Measurements from ENCODE around the gene FAM168A. TPM values are rescaled to one million over a fixed set of nuclear protein-coding genes. Genes with fewer than 3 reads are reported as not detected.

The FAM168A gene
- total RNA-seq, 1 donor from 2014 or later = 31.0 TPM

DNA sequence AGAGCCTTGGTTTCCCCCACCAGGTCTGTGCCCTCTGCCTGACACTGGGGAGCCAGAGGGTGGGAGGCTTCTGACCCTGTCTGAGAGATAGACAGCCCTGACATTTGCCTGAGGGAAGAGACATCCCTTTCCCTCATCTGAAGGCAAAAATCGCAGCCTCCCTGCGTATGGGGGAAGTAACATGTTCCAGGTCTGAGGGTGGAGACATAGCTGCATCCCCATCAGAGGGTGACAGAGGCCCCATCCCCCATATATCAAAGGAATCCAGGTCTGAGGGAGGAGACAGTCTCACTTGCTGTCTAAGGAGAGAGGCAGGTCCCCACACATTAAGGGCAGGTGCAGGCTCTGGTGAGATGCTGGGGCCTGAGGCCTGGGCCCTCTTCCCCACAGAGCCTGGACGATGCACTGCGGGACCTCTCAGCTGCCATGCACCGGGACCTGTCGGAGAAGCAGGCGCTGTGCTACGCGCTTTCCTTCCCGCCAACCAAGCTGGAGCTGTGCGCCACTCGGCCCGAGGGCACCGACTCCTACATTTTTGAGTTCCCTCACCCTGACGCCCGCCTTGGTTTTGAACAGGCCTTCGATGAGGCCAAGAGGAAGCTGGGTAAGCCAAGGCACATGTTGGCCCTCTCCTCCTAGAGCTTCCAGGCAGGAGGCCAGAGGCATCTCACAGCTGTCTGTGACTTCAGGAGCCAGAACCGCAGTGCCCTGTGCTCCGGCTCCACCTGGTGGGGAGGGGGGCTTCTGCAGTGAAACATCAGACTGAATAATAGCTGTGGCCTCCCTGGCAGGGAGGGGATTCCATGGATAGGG, 237.8 kb downstream of the FAM168A start:
- peaks cover 99% of the 10 kb centered on the region for H3K36me3 ChIP-seq
- H3K4me3 ChIP-seq = no peak overlapping the region
- no peaks in the 10 kb centered on the region for H3K9me3 ChIP-seq
- TF ChIP-seq, protein P1, sequence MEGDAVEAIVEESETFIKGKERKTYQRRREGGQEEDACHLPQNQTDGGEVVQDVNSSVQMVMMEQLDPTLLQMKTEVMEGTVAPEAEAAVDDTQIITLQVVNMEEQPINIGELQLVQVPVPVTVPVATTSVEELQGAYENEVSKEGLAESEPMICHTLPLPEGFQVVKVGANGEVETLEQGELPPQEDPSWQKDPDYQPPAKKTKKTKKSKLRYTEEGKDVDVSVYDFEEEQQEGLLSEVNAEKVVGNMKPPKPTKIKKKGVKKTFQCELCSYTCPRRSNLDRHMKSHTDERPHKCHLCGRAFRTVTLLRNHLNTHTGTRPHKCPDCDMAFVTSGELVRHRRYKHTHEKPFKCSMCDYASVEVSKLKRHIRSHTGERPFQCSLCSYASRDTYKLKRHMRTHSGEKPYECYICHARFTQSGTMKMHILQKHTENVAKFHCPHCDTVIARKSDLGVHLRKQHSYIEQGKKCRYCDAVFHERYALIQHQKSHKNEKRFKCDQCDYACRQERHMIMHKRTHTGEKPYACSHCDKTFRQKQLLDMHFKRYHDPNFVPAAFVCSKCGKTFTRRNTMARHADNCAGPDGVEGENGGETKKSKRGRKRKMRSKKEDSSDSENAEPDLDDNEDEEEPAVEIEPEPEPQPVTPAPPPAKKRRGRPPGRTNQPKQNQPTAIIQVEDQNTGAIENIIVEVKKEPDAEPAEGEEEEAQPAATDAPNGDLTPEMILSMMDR (IDR thresholded peaks at IDR 0.05) = no peak
- no peak for DNase-seq
- intact Hi-C loops (cut with DNase I) = no loop called here
- H3K27me3 ChIP-seq (ENCODE audit: low read depth) = no peaks in the 10 kb centered on the region
- no peaks in the 10 kb centered on the region for H3K4me1 ChIP-seq
- ATAC-seq = no peak
- H3K27ac ChIP-seq = no peak overlapping the region

DNA sequence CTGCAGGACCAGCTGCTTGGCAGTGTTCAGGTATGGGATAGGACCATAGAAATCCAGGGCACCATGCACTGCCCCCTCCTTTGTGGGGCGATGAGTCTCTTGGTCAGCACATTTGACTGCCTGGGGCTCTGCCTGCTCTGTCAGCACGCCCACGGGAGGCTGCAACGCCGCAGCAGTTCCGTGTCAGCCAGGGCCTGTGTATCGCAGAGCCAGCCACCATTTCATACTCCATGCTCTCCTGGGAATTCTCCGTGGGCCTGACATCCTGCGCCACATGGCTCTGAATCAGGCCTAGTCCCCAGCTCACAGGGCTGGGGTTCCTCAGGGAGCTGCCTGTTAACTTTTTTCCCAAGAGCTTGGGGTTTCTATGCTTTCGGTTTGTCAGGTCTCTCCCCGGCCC, 238.6 kb downstream of the FAM168A start:
- Histone ChIP-seq H3K27me3 (ENCODE audit: low read depth) (no peaks in the 10 kb centered on the region), H3K36me3 (peaks cover 94% of the 10 kb centered on the region), H3K4me3 (no peak overlapping the region), H3K9me3 (no peaks in the 10 kb centered on the region), H3K4me1 (no peaks in the 10 kb centered on the region), H3K27ac (no peak overlapping the region)
- TF ChIP-seq, protein P1 (IDR thresholded peaks at IDR 0.05) = no peak
- ATAC-seq = no peak
- no peak for DNase-seq
- intact Hi-C loops (cut with DNase I) = no loop called here

DNA sequence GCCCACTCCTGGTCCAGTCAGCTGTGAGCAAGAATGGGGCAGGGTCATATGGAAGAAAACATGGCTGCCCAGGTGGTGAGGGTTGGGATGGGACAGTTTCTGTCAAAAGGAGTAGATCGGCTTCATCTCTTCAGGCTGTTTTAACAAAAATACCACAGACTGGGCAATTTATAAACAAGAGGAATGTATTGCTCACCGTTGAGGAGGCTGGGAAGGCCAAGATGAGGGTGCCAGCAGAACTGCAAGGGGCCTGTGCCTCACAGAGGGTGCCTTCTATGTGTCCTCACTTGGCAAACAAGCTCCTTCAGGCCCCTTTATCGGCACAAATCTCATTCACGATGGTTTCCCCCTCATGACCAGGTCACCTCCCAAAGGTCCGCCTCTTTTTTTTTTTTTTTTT, 239.8 kb downstream of the FAM168A start:
- intact Hi-C loops (cut with DNase I) = no loop called here
- Histone ChIP-seq H3K27me3 (ENCODE audit: low read depth) (no peaks in the 10 kb centered on the region), H3K4me1 (no peaks in the 10 kb centered on the region), H3K27ac (no peak overlapping the region), H3K4me3 (no peak overlapping the region), H3K36me3 (peaks cover 93% of the 10 kb centered on the region), H3K9me3 (no peaks in the 10 kb centered on the region)
- ATAC-seq (no peak), DNase-seq (no peak)
- TF ChIP-seq, protein P1 (IDR thresholded peaks at IDR 0.05) = no peak

DNA sequence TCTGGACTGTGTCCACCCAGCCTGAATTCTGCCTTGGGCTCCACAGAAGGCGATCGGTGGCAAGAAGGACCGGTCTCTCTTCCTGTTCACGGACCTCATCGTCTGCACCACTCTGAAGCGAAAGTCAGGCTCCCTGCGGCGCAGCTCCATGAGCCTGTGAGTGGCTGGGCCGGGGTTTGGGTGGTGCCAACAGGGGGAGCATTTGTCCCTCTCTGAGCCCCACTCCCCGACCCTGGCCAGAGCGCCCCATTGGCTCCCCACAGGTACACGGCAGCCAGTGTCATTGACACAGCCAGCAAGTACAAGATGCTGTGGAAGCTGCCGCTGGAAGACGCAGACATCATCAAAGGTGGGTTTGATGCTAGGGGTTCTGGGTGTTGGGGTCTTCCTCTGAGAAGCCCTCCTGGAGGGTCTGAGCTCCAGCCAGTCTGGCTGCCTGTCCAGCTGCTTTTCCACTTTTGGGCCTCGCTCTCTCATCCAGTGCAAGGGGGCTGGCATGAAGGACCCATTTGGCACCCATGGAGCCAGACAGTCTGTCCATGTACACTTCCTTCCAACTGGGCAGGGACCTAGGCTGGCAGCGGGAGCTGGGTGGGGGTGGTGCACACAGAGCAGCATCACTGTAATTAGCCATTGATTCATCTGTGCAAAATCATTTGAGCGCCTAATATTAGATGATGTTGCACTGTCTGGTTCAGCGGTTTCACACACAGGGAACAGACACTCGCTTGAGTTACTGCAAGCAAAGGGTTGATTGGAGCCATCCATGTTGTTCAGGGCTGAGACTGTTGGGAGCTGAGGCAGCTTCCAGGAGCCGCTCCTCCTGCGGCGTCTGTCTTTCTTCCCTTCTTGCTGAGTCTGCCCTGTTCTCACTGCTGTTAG, 240.7 kb downstream of the FAM168A start:
- no peak for DNase-seq
- intact Hi-C loops (cut with DNase I) = no loop called here
- Histone ChIP-seq H3K4me3 (no peak overlapping the region), H3K27me3 (ENCODE audit: low read depth) (no peaks in the 10 kb centered on the region), H3K4me1 (no peaks in the 10 kb centered on the region), H3K9me3 (no peaks in the 10 kb centered on the region), H3K27ac (no peak overlapping the region), H3K36me3 (peaks cover 92% of the 10 kb centered on the region)
- ATAC-seq = no peak
- TF ChIP-seq, protein P1 (IDR thresholded peaks at IDR 0.05) = no peak

DNA sequence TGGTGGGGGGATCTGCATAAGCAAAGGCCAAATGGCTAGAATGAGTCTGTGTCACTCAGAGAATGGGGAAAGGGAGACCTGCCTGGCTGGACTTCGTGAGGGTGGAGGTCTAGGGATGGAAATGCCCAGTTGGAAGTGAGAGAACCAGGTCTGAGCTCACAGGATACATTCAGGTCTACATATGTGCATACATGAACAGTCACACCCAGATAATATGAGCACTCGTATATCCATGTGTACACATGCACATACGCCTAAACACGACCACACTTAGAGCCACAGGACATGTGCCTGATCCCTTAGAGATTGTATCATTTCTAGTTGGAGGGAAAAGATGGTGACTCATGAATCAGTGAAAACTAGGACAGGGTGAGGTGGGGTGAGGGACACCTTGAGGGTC, 242.8 kb downstream of the FAM168A start:
- H3K4me3 ChIP-seq = no peak overlapping the region
- peaks cover 71% of the 10 kb centered on the region for H3K36me3 ChIP-seq
- no peak overlapping the region for H3K27ac ChIP-seq
- H3K9me3 ChIP-seq = no peaks in the 10 kb centered on the region
- no peaks in the 10 kb centered on the region for H3K27me3 ChIP-seq (ENCODE audit: low read depth)
- intact Hi-C loops (cut with DNase I) = no loop called here
- DNase-seq = no peak
- H3K4me1 ChIP-seq = peaks cover 13% of the 10 kb centered on the region
- TF ChIP-seq, protein P1 (IDR thresholded peaks at IDR 0.05) = no peak
- ATAC-seq = no peak
